Mesothelial cell of epicardium (in vitro differentiated cells): ENCODE data around the gene DENND5B. TPM values are rescaled to one million over a fixed set of nuclear protein-coding genes. Genes with fewer than 3 reads are reported as not detected.
"Not testable (repeated sequence)": the region's sequence is repeated elsewhere in the genome, so short reads cannot be mapped to it uniquely, and the experiment has no call there.

Source experiments
- DNase-seq, 2 experiments: peaks; one replicate each; pipeline ENCODE4 v3.0.0; 2021; ENCODE audit warnings: low spot score in 2 of 2; ENCODE audit not compliant: unreplicated experiment in 2 of 2
- H3K27ac Mint-ChIP-seq: 2 replicates; pipeline ENCODE4 v1.8.0; 2021; ENCODE audit warnings: mixed read lengths
- H3K27me3 Mint-ChIP-seq: 2 replicates; pipeline ENCODE4 v1.8.0; 2021; ENCODE audit warnings: low read depth, mixed read lengths
- H3K36me3 Mint-ChIP-seq: 2 replicates; pipeline ENCODE4 v1.8.0; 2021; ENCODE audit warnings: mixed read lengths
- H3K4me1 Mint-ChIP-seq: 2 replicates; pipeline ENCODE4 v1.8.0; 2021; ENCODE audit warnings: mixed read lengths
- H3K4me3 Mint-ChIP-seq: 2 replicates; pipeline ENCODE4 v1.8.0; 2021; ENCODE audit warnings: mild to moderate bottlenecking, moderate library complexity, mixed read lengths
- H3K9me3 Mint-ChIP-seq: 2 replicates; pipeline ENCODE4 v1.8.0; 2021; ENCODE audit warnings: mixed read lengths
- CTCF ChIP-seq: fragments of 200-600 bp; sonication (generic); IDR thresholded peaks from one replicate; pipeline ENCODE4 v1.5.0; 2021; ENCODE audit warnings: antibody characterized with exemption; ENCODE audit not compliant: unreplicated experiment
- total RNA-seq: library from RNA; stranded (reverse); gene quantifications from 3 replicates; pipeline ENCODE4 v1.2.1, GENCODE V29; 2021

The DENND5B gene
- total RNA-seq, 1 donor from 2014 or later: 27.1 TPM

DNA sequence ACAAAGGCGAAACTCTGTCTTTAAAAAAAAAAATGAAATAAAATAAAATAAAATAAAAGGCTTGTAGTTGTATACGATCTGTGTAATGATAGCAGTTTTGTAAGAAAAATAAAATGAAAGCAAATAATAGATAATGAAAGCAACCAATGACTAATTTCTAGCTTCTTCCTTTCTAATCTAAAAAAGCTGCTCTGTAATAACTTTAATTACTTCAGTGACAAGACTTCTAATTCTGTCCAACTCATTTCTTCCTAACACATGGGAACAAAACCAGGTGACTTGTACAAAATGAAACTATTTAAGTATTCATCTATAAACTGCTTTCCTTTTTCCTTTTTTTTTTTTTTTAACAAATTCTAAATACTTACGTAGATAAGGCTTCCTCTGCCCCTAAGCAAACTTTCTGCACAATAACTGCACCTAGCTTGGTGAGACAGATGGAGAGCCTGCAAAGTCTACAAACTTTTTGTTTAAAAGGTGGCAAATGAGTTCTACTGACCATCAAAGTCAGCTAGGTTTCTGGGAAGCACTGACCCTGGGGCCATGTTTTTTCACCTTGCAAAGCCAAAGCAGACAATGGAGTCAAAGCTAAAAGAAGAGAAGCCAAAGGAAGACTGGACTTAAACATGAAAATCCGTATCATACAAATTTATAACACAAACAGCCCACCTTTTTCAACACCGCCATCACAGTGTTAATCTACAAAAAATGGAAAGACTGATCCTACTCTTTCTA lies 28.2 kb downstream of the DENND5B start:
- DNase-seq: no peak
- H3K36me3 Mint-ChIP-seq: peaks cover 2% of the 10 kb centered on the region
- H3K27me3 Mint-ChIP-seq: no peaks in the 10 kb centered on the region
- H3K9me3 Mint-ChIP-seq: peaks cover 17% of the 10 kb centered on the region
- H3K4me1 Mint-ChIP-seq: peaks cover 9% of the 10 kb centered on the region
- no peak overlapping the region for H3K4me3 Mint-ChIP-seq
- TF ChIP-seq CTCF: no peak
- peak overlapping the region; percentile 55 for H3K27ac Mint-ChIP-seq

GRCh38 chr12:31560516-31560915 lies 30.4 kb downstream of the DENND5B start:
- peaks cover 7% of the 10 kb centered on the region for H3K36me3 Mint-ChIP-seq
- H3K4me1 Mint-ChIP-seq: peaks cover 9% of the 10 kb centered on the region

DNA sequence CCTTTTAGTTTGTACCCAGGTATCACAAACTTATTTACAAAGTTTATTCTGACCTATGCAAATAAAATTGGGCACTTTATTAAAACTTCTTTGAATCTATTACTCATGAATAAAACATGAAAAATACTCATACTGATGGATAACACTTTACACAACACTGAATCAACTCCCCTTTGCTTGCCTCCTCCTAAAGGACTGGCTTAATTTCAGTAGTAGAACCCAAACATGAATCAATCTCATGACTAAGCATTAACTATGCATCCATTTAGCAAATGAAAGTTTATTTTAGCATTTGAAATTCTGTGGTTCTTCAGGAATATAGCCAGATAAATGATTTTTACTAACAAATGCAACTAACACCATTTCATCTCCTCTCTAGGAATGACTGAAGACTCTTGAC lies 32.4 kb downstream of the DENND5B start:
- Mint-ChIP-seq H3K4me3 (no peak overlapping the region), H3K9me3 (peaks cover 25% of the 10 kb centered on the region), H3K27me3 (no peaks in the 10 kb centered on the region), H3K27ac (no peak overlapping the region), H3K36me3 (peaks cover 15% of the 10 kb centered on the region), H3K4me1 (peaks cover 9% of the 10 kb centered on the region)
- TF ChIP-seq CTCF: no peak
- DNase-seq: no peak

More at GRCh38 chr12:31560516-31560915, 30.4 kb downstream of the DENND5B start:
- no peak overlapping the region for H3K4me3 Mint-ChIP-seq
- no peak overlapping the region for H3K27ac Mint-ChIP-seq
- no peaks in the 10 kb centered on the region for H3K27me3 Mint-ChIP-seq
- TF ChIP-seq CTCF: no peak
- peaks cover 17% of the 10 kb centered on the region for H3K9me3 Mint-ChIP-seq
- DNase-seq: no peak

- no peak for TF ChIP-seq CTCF
- Mint-ChIP-seq H3K4me1 (peaks cover 7% of the 10 kb centered on the region), H3K36me3 (peaks cover 22% of the 10 kb centered on the region), H3K4me3 (no peak overlapping the region), H3K27ac (peak overlapping the region; percentile 32), H3K27me3 (no peaks in the 10 kb centered on the region), H3K9me3 (peaks cover 32% of the 10 kb centered on the region)
- no peak for DNase-seq
These were observed 33.2 kb downstream of the DENND5B start for GRCh38 chr12:31557707-31558106.

GRCh38 chr12:31555466-31555865 lies 35.5 kb downstream of the DENND5B start:
- DNase-seq, H3K4me1 Mint-ChIP-seq, H3K4me3 Mint-ChIP-seq, H3K27ac Mint-ChIP-seq, H3K27me3 Mint-ChIP-seq: not testable (repeated sequence)
- Mint-ChIP-seq H3K9me3 (peaks cover 32% of the 10 kb centered on the region), H3K36me3 (peaks cover 24% of the 10 kb centered on the region)

GRCh38 chr12:31550590-31550989 lies 40.3 kb downstream of the DENND5B start:
- H3K4me3 Mint-ChIP-seq, H3K27ac Mint-ChIP-seq, H3K27me3 Mint-ChIP-seq, DNase-seq, H3K4me1 Mint-ChIP-seq: not testable (repeated sequence)
- Mint-ChIP-seq H3K36me3 (peaks cover 17% of the 10 kb centered on the region), H3K9me3 (peaks cover 18% of the 10 kb centered on the region)

- DNase-seq: no peak
- H3K4me1 Mint-ChIP-seq: peaks cover 17% of the 10 kb centered on the region
- no peak overlapping the region for H3K4me3 Mint-ChIP-seq
- peak overlapping the region; percentile 14 for H3K27ac Mint-ChIP-seq
- peaks cover 49% of the 10 kb centered on the region for H3K36me3 Mint-ChIP-seq
- no peak for TF ChIP-seq CTCF
- H3K9me3 Mint-ChIP-seq: peaks cover 47% of the 10 kb centered on the region
- H3K27me3 Mint-ChIP-seq: no peaks in the 10 kb centered on the region
These were observed 54.3 kb downstream of the DENND5B start for GRCh38 chr12:31536672-31537071.
